HG02623 (cell line): ENCODE results near the gene DCUN1D1.

Source experiments
- ATAC-seq: cut with Tn5 transposase; IDR thresholded peaks from one replicate; pipeline ENCODE4 v1.9.1; 2021; ENCODE audit warnings: moderate library complexity; ENCODE audit not compliant: unreplicated experiment

DCUN1D1 gene

DNA sequence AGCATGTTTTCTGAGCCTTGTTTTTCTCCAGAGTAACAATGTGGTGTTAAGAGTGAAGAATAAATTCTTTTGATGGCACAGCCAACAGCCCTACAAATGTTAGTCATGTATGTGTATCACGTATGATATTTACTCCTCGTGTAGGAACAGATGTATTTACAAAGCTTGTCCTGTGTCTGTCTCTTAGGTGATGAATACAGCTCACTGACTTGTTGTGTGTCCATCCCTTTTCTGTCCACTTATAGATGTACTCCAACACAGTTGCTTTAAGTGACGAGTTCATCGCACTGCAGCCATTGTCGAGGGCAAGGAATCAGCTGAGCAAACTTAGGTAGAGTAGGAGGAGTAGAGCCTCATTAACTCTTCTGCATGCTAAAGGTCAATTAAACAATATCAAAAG, 78.1 kb downstream of the DCUN1D1 start:
- no peak for ATAC-seq

DNA sequence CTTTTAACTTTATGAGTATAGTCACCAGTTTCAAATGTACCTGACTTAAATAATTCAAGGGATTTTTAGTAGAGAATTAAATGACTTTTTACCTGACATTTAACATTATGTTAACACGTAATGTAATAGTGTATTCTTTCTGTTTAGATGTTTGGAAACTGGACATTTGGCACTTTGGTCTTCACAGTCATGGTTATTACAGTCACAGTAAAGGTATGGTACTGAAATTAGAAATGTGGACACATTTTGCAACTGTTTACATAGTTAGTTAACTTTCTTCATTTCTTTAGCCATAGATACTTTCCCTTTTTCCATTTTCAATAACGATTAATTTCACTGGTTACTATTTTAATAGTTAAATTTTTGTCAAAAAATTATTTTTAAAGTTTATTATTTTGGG, 83.8 kb downstream of the DCUN1D1 start:
- no peak for ATAC-seq

DNA sequence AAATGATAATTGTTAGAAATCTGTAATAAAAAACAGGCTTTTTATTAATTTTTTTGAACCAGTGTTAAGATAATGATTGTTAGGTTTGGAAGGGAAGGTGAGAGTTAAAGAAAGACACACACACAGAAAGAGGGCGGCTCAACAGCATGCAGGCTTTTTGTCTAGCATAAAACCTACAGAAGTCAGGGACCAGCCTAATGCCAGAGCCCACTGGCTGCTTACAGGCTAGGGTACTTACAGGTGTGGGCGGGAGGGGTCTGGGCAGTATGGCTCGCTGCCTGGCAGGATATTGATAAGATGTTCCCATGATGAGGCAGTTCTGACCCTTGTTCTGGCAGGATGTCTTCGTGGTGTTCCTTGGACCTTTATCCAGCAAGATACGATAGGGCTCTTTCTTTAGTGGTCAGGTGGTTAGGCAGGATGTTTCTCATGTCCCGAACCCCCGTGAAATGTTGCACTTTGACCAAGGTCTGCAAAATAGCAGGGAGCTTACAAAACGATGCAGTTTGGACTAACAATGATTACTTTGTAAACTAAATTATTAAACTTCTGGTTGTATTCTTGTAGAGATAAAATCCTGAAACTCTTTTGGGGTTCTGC, 84.7 kb downstream of the DCUN1D1 start:
- ATAC-seq = no peak

GRCh38 chr3:182892226-182892625, 88.1 kb downstream of the DCUN1D1 start:
- ATAC-seq = no peak

GRCh38 chr3:182891364-182891763, 89.0 kb downstream of the DCUN1D1 start:
- ATAC-seq = no peak

DNA sequence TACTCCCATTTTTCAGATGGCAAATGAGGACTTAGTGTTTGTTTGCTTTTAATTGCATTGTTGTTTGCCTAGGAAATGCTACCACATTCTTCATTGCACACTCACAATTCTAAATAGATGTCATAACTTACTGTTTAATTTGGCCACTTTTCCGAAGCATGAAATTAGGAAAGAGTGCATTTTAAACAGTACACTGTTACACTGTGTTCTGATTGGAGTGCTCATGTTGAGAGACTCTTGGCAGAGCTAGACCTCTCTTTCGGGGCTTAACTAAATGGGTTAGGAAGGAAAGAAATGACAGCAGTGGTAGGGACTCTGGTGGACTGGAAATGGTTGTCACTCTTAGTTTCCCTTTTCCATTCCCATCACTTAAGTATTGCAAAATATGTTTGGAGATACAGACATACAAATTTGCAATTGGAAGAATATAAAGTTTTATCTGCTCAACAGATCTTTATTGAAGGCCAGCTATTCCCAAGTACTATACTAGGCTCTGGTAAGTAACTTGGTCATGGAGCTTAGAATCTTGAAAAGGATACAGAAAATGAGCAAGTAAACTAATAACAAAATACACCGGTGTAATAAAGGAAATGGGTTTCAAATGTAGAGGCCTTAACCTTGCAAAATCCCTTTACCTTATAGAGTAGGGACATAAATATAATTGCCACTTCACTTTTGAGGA, 90.2 kb downstream of the DCUN1D1 start:
- ATAC-seq = no peak
